ENCODE data around the gene RAB4B.
A peak's percentile ranks its signal among the peaks of the same experiment; 100 is the strongest.
"Not testable (repeated sequence)": the region's sequence is repeated elsewhere in the genome, so short reads cannot be mapped to it uniquely, and the experiment has no call there.

RAB4B gene

DNA sequence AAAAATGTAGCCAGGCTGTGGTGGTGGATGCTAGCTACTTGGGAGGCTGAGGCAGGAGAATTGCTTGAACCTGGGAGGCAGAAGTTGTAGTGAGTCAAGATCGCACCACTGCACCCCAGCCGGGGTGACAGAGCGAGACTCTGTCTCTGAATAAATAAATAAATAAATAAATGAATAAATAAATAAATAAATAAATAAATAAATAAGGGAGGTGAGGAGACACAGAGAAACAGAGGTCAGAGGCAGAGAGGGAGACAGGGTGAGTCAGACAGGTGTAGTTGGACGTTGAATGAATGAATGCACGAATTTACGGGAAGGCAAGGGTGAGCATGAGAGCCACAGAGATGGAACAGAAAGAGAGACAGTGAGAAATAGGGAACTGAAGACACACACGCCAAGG is 3.1 kb downstream of the RAB4B start:
- DNase-seq = no peak

DNA sequence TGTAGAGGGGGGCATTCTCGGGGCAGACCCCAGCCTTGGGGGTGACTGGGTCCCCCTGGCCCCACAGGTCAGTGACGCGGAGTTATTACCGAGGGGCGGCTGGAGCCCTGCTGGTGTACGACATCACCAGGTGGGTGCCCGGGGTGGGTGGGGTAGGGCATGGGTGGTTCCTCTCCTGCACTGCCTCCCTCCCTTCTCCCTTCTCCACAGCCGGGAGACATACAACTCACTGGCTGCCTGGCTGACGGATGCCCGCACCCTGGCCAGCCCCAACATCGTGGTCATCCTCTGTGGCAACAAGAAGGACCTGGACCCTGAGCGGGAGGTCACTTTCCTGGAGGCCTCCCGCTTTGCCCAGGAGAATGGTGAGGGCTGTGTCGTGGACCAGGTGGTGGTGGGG is 5.7 kb downstream of the RAB4B start:
- no peak for DNase-seq

DNA sequence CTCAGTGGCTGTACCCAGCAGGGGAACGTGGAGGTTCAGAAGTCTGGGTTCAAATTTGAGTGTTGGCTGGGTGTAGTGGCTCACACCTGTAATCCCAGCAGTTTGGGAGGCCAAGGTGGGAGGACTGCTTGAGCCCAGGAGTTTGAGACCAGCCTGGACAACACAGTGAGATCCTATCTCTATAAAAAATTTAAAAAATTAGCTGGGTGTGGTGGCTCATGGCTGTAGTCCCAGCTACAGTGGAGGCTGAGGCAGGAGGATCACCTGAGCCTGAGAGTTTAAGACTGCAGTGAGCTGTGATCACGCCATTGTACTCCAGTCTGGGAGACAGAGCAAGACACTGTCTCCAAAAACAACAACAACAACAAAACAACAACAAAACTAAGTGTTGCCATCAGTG is 6.1 kb downstream of the RAB4B start:
- DNase-seq = not testable (repeated sequence)

DNA sequence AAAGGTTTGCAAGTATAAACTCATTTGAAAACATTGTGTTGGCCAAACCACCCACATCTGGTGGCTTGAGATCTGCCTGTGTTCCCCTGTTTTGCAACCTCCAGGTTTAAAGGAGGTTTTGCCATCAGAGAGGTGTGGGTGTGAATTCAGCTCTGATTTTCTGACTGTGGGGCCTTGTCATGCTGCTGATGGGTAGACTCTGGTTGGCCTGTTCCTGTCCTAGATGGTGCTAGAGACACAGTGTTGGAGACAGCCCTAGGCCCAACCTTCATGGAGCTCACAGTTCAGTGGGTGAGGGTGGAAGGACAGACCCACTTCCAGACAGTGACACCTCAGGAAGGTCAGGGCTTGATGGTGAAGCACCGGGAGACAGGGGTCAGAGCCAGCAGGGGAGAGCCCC is 7.5 kb downstream of the RAB4B start:
- DNase-seq = peak in 1 of 2 experiments; percentile 21

DNA sequence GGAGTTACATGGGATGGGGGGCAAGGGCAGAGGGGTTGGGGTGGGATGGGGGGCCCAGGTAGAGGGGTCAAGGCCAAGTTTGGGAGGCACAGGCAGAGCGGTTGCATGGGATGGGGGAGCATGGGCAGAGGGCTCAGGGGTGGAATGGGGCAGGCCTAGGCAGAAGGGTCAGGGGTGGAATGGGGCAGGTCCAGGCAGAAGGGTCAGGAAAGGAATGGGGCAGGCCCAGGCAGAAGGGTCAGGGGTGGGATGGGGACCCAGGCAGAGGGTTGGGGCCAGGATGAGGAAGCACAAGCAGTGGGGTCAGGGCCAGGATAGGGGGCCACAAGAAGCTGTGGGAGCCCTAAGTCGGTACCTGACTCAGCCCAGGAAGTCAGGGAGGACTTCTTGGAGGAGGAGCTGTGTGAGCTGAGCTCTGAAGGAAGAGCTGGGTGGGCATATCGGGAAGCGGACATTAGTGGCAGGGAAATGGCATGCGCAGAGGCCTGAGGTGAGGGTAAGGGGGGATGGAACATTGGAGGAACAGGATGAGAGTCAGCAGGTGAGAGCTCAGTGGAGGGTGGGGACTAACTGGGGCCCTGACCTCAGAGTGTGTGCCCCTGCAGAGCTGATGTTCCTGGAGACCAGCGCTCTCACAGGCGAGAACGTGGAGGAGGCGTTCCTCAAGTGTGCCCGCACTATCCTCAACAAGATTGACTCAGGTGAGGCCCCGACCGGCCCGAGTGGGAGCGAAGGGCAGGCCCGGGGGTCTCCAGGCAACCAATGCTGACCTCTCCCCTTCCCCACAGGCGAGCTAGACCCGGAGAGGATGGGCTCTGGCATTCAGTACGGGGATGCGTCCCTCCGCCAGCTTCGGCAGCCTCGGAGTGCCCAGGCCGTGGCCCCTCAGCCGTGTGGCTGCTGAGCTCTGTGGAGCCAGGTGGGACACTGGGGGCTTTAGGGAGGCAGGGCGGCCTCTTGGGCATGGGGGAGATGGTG is 8.3 kb downstream of the RAB4B start:
- DNase-seq = no peak

DNA sequence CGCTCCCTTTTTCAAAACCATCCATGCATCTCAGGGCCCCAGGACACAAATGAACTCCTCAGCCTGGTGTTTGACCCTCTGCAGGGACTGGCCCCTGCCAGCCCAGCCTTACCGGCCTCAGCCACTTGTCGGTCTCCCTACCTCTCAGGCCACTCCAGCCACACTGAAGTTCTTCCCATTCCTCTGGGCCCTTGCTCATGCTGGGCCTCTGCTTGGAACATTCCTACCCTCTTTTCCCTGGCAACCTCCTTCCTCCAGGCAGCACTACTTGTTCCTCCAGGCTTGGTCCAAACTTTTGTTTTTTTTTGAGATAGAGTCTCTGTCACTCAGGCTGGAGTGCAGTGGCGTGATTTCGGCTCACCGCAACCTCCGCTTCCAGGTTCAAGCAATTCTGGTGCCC is 13.3 kb downstream of the RAB4B start:
- DNase-seq = no peak

DNA sequence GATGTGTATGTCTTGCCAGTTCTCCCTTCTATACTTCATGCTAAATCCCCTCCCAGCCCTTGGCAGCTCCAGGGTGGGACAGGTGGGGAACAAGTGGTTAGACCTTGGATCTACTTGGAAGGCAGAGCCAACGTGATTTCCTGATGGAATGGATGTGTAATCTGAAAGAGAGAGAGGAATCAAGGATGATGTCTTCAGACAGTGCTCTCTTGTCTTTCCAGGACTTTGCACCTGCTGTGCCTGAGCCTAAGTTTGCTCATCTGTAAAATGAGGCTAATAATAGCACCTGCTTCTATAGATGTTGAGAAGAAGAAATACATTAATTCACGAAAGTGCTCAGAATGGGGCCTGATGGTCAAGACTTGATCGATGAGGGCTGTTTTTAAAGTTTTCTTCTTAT is 13.9 kb downstream of the RAB4B start:
- no peak for DNase-seq

DNA sequence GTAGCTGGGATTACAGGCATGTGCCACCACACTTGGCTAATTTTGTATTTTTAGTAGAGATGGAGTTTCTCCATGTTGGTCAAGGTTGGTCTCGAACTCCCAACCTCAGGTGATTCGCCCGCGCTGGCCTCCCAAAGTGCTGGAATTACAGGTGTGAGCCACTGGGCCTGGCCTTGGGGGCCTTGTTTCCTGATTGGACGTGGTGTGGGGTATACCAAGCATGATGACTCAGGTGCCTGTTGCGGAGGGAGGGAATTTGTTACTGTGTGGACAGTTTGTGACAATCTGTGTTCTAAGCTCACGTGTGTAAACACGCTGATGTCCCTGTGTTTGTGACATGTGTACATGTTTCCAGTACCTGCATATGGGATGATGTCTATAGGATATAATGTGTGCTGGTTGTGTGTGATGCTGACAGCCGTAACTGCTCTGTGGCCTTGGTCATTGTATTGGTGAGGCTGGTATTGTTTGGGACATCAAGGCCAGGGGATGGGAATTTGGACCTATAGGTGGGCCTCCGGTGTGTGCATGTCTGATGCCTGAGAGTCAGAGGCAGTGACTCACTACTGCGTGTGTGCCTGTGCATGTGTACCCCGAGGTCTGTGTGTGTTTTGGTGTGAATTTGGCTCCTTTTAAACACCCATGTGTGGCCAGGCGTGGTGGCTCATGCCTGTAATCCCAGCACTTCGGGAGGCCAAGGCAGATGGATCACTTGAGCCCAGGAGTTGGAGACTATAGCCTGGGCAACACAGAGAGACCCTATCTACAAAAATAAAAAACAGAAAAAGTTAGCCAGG is 19.3 kb downstream of the RAB4B start:
- peak in 1 of 2 experiments; percentile 23 for DNase-seq

DNA sequence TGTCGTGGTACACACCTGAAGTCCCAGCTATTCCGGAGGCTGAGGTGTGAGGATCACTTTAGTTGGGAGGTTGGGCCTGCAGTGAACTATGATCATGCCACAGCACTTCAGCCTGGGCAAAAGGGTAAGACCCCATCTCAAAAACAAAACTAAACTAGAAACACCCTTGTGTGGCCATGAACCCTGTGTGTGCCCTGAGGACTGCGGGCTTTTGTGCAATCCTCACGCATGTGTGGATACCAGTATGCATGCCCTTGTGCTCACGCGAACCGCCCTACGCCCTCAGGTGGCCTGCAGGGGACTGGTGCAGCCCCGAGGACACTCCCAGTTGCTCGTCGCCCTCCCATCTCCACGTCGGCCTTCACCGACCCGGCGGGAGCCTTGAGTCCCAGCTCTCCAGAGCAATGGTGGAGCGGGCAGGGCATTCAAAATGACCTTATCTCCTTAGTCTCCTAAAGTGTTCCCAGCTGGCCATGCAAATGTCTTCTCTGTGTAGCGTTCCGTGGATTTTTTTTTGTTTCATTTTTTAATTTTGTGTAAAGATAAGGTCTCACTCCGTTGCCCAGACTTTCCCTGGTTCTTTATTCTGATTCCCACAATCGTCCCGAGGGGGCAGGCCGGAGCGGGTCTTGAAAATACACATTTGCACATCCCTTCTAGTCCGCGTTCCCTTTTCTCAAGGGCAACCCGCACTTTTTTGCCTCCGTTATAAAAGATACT is 20.1 kb downstream of the RAB4B start:
- DNase-seq = peak; percentile 71 to 77

DNA sequence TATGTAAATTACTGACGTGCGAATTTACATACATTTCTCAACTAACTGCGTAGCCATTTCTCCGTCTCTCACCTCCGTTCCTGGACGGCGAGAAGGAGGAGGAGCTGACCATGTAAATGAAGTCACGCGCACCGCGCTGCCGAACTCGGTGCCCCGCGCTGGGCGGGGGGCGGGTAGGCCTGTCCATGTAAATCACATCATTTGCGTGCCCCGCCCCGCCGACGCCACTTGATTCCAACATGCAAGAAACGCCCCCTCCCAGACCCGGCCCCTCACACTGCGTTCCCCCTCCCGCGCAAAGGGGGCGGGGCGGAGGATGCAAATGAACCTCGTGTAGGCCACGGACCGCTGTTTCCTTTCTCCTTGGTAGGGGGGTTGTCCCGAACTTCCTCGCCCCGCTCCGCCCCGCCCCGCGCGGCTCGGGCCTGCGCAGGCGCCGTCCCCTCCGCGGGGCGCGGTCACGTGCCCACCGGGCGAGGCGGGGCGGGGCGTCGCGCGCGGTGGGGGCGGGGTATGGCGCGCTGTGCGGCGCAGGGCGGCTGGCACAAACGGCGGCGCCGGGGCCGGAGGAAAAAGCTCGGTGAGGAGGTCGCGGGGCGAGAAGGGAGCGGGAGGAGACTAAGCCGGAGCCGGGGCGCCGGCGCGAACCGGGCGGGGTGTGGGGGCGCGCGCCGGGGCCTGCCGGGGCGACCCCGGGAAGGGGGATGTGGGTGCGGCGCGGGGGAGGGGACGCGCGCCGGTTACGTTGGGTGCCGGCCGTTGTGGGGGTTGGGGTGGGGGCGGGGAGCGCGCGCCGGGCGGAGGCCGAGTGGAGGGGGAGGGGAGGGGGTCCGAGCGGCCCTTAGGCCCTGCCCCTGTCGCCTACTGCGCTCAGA is 20.9 kb downstream of the RAB4B start, which contains the start of gene EGLN2:
Gene EGLN2, plus strand, starts transcription at position 509 of the 875 bp plus-strand sequence. CDS start 1,382 bp downstream, outside the sequence.
- DNase-seq = peak; percentile 100

DNA sequence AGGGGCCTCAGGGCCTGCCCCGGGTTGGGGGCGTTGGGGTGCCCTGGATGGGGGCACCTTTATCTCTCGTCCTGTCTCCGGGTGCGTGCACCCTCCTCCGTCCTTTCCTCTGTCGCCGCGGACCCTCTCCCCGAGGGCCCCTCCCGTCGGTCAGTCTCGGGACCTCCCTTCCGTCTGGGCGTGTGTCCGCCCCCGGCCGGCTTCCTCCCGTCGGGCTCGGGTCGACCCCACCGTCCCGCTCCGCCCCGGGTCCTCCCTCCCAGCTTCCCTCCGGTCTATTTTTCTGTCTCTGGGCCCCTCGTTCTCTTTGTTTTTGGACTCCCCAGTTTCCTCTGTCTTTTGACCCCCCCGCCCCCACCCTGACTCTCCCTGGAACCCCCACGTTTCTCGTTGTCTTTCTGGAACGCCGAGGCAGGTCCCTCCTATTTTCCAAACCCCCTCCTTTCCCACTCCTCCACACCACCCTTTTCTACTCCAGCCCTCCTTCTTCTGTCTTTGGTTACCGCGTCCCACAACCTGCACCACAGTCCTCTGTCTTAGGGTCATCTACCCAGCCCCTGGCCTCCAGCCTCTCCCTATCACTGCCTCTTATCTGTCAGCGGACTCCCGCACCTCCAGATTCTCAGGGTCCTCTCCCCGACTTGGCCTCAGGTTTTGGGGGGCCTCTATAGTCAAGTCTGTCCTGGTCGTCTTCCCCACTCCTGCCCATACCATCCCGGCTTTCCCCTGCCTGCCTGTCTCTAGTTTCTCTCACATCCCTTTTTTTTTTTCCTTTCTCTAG is 21.7 kb downstream of the RAB4B start:
- DNase-seq = peak; percentile 50 to 56

DNA sequence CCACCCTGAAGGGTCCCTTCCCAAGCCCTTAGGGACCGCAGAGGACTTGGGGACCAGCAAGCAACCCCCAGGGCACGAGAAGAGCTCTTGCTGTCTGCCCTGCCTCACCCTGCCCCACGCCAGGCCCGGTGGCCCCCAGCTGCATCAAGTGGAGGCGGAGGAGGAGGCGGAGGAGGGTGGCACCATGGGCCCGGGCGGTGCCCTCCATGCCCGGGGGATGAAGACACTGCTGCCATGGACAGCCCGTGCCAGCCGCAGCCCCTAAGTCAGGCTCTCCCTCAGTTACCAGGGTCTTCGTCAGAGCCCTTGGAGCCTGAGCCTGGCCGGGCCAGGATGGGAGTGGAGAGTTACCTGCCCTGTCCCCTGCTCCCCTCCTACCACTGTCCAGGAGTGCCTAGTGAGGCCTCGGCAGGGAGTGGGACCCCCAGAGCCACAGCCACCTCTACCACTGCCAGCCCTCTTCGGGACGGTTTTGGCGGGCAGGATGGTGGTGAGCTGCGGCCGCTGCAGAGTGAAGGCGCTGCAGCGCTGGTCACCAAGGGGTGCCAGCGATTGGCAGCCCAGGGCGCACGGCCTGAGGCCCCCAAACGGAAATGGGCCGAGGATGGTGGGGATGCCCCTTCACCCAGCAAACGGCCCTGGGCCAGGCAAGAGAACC is 22.4 kb downstream of the RAB4B start:
- DNase-seq = peak; percentile 19 to 22

DNA sequence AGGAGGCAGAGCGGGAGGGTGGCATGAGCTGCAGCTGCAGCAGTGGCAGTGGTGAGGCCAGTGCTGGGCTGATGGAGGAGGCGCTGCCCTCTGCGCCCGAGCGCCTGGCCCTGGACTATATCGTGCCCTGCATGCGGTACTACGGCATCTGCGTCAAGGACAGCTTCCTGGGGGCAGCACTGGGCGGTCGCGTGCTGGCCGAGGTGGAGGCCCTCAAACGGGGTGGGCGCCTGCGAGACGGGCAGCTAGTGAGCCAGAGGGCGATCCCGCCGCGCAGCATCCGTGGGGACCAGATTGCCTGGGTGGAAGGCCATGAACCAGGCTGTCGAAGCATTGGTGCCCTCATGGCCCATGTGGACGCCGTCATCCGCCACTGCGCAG is 22.9 kb downstream of the RAB4B start:
- peak in 1 of 2 experiments; percentile 18 for DNase-seq

DNA sequence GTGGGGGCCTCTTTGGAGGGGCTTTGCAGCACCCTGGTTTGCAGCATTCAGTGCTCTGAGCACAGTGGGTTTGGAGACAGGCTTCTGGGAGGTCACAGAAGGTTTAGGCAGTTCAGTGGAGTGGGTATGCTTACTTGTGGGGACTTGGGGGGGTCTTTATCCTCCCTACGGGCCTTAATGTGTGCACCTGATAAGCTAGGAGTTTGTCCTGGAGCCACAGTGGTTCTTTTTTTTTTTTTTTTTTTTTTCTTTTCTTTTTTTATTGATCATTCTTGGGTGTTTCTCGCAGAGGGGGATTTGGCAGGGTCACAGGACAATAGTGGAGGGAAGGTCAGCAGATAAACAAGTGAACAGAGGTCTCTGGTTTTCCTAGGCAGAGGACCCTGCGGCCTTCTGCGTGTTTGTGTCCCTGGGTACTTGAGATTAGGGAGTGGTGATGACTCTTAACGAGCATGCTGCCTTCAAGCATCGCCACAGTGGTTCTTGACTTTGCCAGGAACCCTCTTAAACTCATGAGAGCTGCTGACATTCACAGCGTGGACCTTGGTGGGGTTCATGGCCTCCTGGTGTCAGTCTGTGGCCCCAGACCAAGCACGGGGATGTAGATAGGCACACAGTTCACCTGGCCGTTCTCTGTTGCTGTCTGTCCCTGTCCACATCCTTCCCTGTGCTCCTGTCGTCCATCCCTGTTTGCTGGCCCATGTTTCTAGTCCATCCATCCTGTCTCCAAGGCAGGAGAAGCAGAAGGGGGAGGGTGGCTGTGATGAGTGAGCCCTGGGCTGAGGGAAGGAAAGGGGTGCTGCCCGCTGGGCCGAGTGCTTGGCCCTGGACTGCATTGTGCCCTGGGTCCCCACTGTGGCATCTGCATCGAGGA is 23.6 kb downstream of the RAB4B start:
- no peak for DNase-seq

DNA sequence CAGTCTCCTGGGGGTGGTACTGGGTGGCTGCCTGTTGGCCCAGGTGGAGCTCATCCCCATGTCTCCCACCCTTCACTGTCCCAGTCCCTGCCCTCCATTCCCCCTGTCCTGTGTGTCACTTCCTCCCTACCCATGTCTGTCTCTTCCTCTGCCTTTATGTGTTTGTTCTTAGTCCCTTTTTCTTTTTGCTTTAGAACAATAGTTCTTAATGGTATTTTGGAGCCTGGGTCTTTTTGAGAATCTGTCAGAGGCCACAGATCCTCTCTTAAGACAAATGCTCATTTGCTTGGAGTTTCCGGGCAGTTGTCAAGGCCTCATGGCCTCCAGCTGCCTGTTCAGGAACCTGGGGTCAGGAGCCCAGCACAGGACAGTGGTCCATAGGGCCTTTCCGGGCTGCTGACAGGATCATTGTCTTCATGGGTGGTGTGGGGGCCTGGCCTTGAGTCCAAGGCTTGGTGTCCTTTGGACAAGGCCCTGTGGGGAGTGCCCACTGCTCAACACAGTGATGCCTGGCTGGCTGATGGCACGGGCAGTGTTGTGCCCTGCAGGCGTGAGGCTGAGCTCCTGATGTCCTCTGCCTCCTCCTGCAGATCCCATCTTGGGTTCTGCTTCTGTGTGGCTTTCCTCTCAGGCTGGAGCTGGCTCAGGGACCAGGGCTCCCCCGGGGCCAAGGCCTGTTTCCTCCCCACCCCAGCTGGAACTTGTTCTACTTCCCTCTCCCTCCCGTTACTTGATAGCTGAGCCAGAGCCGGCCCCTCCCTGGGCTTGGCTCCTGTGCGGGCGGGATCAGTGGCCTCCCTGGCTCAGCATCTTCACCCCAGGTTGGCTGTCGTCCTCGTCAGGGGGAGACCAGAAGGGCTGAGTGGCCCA is 24.5 kb downstream of the RAB4B start:
- DNase-seq = no peak

DNA sequence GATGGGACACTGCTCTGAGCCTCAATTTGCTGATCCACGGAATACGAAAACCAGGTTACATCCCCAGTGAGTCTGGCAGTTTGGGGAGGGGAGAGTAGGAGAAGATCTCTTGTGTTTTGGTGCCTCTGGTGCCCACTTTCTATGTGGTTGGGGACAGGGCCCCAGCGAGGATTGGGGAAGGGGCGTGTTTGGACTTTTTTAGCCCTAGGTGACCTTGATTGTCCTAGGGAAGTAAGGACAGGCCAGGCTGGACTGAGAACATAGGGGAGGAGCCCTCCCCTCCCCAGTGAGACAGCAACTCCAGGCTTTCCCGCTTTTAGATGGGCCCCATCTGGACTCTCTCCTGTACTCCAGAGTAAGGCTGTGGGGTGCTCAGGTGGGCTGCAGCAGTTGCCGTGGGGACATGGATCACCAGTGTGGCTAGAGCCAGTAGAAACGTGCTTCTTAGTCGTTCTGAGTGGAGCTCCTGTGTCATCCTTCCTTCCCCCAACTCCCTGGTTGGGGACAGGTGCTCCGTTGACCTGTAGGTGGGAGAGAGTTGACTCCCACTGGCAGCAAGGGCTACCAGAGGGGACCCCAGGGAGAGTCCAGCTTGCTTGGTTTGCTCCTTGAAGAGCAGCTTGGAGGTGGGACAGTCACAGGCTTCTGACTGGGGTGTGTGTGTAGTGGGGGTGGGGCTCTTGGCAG is 25.3 kb downstream of the RAB4B start:
- DNase-seq = peak in 1 of 2 experiments; percentile 60

DNA sequence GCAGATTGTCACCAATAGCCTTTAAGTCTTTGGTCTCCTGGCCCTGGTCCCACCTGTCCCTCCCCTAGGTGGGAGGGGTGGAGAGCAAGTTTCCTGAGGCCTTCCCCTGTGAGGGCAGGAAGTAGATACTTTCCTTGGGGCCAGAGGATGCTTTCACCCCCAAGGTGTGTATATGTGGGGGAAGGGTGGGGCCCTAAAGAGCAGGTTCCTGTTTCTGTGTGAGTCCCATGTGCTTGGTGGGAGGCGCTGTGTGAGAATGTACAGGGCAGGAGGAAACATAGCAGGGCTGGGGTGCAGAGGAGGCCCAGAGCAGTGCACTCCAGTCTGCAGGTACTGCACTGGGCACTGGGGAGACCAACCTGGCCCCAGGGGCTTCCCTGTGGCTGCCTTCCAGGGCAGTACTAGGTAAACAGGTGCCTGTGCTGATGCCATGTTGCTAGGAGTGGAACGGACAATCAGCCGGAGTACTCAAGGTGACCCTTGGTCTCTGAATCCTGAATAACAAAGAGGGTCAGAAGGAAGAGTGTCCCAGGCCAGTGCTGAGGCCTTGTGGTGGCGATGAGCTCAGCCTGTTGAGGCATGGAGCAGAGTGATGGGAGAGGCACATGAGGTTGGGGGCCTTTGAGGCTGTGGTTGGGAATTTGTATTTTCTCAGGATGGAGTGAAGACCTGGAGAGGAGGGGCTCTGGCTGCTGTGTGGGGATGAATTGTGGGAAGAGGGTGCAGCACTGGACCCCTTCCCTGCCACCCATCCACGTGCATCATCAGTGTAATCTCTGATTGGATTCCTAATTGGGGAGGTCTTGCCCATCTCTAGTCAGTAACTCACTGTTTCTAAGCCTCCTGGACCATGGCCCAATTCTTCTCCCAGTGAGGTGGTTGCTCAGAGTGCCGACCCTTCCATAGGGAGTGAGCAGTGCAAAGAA is 26.1 kb downstream of the RAB4B start:
- peak in 1 of 2 experiments; percentile 65 for DNase-seq
